DMS114 treated with DMSO at 0.1 percent for 48 hours (cell line): ENCODE data around the gene FNIP1.
"Not testable (repeated sequence)": the region's sequence is repeated elsewhere in the genome, so short reads cannot be mapped to it uniquely, and the experiment has no call there.

Source experiments
- DNase-seq: peaks from one replicate; lab custom pipeline; 2025; ENCODE audit not compliant: unreplicated experiment; lab: John Stamatoyannopoulos, UW

FNIP1 gene

GRCh38 chr5:131787736-131788135 lies 9.1 kb downstream of the FNIP1 start:
- no peak for DNase-seq

- no peak for DNase-seq
These were observed 9.7 kb downstream of the FNIP1 start for GRCh38 chr5:131786900-131787692.

GRCh38 chr5:131786036-131786435 lies 10.8 kb downstream of the FNIP1 start:
- no peak for DNase-seq

GRCh38 chr5:131783874-131784273 lies 12.9 kb downstream of the FNIP1 start:
- DNase-seq: no peak

- DNase-seq: no peak
These were observed 13.5 kb downstream of the FNIP1 start for GRCh38 chr5:131783357-131783756.

- DNase-seq: no peak
These were observed 14.1 kb downstream of the FNIP1 start for GRCh38 chr5:131782717-131783116.

- DNase-seq: not testable (repeated sequence)
These were observed 18.7 kb downstream of the FNIP1 start for GRCh38 chr5:131778141-131778540.

GRCh38 chr5:131776450-131776849 lies 20.4 kb downstream of the FNIP1 start:
- DNase-seq: no peak

GRCh38 chr5:131774652-131775367 lies 22.0 kb downstream of the FNIP1 start:
- no peak for DNase-seq

- DNase-seq: no peak
These were observed 23.0 kb downstream of the FNIP1 start for GRCh38 chr5:131773805-131774204.

- DNase-seq: no peak
These were observed 25.1 kb downstream of the FNIP1 start for GRCh38 chr5:131771692-131772091.

- DNase-seq: no peak
These were observed 26.9 kb downstream of the FNIP1 start for GRCh38 chr5:131769961-131770360.

GRCh38 chr5:131769336-131769735 lies 27.5 kb downstream of the FNIP1 start:
- no peak for DNase-seq

GRCh38 chr5:131767891-131768290 lies 28.9 kb downstream of the FNIP1 start:
- no peak for DNase-seq

- no peak for DNase-seq
These were observed 30.1 kb downstream of the FNIP1 start for GRCh38 chr5:131766689-131767088.

GRCh38 chr5:131765261-131765660 lies 31.6 kb downstream of the FNIP1 start:
- no peak for DNase-seq

- no peak for DNase-seq
These were observed 32.8 kb downstream of the FNIP1 start for GRCh38 chr5:131763968-131764367.

GRCh38 chr5:131760793-131761192 lies 36.0 kb downstream of the FNIP1 start:
- DNase-seq: no peak

GRCh38 chr5:131759704-131760103 lies 37.1 kb downstream of the FNIP1 start:
- no peak for DNase-seq

GRCh38 chr5:131758520-131758900 lies 38.3 kb downstream of the FNIP1 start:
- no peak for DNase-seq

- DNase-seq: no peak
These were observed 38.8 kb downstream of the FNIP1 start for GRCh38 chr5:131757830-131758519.

- no peak for DNase-seq
These were observed 39.9 kb downstream of the FNIP1 start for GRCh38 chr5:131756942-131757341.
